SK-MEL-5 (cell line): ENCODE results near the gene KIFC3. TPM values are rescaled to one million over a fixed set of nuclear protein-coding genes. Genes with fewer than 3 reads are reported as not detected.
"Not testable (repeated sequence)": the region's sequence is repeated elsewhere in the genome, so short reads cannot be mapped to it uniquely, and the experiment has no call there.

Experiments used
- DNase-seq: peaks from one replicate; pipeline ENCODE4 v3.0.0-alpha.2; 2016; ENCODE audit warnings: low read depth, low spot score
- in situ Hi-C: cut with HindIII; loops from 2 replicates; pipeline ENCODE4 v1.10.0; 2016; ENCODE audit warnings: low sequenced_read_pairs, high pct_unique_total_duplicates, low pct_unique_long_range_greater_than_20kb
- polyA plus RNA-seq, 2 experiments: library from polyadenylated mRNA; depleted of rRNA; stranded (reverse); fragments of >200 nt; gene quantifications; 2 replicates each; pipeline ENCODE4 v1.2.3, GENCODE V29; 2015
- total RNA-seq: library from RNA; depleted of rRNA; stranded (reverse); fragments of >200 nt; shearing (Covaris generic); gene quantifications from 2 replicates; pipeline ENCODE4 v1.2.3, GENCODE V29; 2014; rRNA removed

Gene KIFC3
- total RNA-seq: 50.4 and 68.1 TPM in 2 replicates
- polyA plus RNA-seq (2015; cell fraction: cytosol; rRNA removed): 66.6 and 75.1 TPM in 2 replicates
- 225 and 263 TPM in 2 replicates for polyA plus RNA-seq (2015; cell fraction: nucleus; rRNA removed)

- in situ Hi-C loops: no loop called here
Observed at GRCh38 chr16:57802341-57803133, at the start of gene KIFC3. KIFC3 (minus strand) TSS chr16:57802491; CDS start chr16:57798243, 4,248 bp downstream.

GRCh38 chr16:57848181-57848580 lies 45.9 kb upstream of the KIFC3 start:
- in situ Hi-C loops: no loop called here
- DNase-seq: no peak

More at GRCh38 chr16:57802341-57803133, at the start of gene KIFC3:
- DNase-seq: peak; percentile 71

GRCh38 chr16:57846931-57847330 lies 44.6 kb upstream of the KIFC3 start:
- in situ Hi-C loops, DNase-seq: not testable (repeated sequence)

- in situ Hi-C loops: no loop called here
- no peak for DNase-seq
Observed at GRCh38 chr16:57846078-57846697, 43.9 kb upstream of the KIFC3 start.

- no peak for DNase-seq
- in situ Hi-C loops: no loop called here
Observed at GRCh38 chr16:57845115-57845514, 42.8 kb upstream of the KIFC3 start.

- no peak for DNase-seq
- in situ Hi-C loops: no loop called here
Observed at GRCh38 chr16:57844416-57845030, 42.2 kb upstream of the KIFC3 start.

GRCh38 chr16:57843400-57843799 lies 41.1 kb upstream of the KIFC3 start:
- no peak for DNase-seq
- in situ Hi-C loops: no loop called here

- in situ Hi-C loops: no loop called here
- DNase-seq: no peak
Observed at GRCh38 chr16:57842601-57843000, 40.3 kb upstream of the KIFC3 start.

- no peak for DNase-seq
- in situ Hi-C loops: no loop called here
Observed at GRCh38 chr16:57840833-57841232, 38.5 kb upstream of the KIFC3 start.

GRCh38 chr16:57838161-57838560 lies 35.9 kb upstream of the KIFC3 start:
- no peak for DNase-seq
- in situ Hi-C loops: no loop called here

GRCh38 chr16:57837305-57838125 lies 35.2 kb upstream of the KIFC3 start:
- in situ Hi-C loops: no loop called here
- DNase-seq: no peak

GRCh38 chr16:57835439-57835838 lies 33.1 kb upstream of the KIFC3 start:
- in situ Hi-C loops, DNase-seq: not testable (repeated sequence)

- in situ Hi-C loops: no loop called here
- DNase-seq: peak; percentile 9
Observed at GRCh38 chr16:57834936-57835335, 32.6 kb upstream of the KIFC3 start.

- no peak for DNase-seq
- in situ Hi-C loops: no loop called here
Observed at GRCh38 chr16:57830890-57831484, 28.7 kb upstream of the KIFC3 start.

GRCh38 chr16:57829969-57830360 lies 27.7 kb upstream of the KIFC3 start:
- DNase-seq: no peak
- in situ Hi-C loops: no loop called here

GRCh38 chr16:57828272-57829161 lies 26.2 kb upstream of the KIFC3 start:
- in situ Hi-C loops: no loop called here
- no peak for DNase-seq
